H9 (cell line): Measurements from ENCODE around the gene VCX2. TPM values are rescaled to one million over a fixed set of nuclear protein-coding genes. Genes with fewer than 3 reads are reported as not detected.

ENCODE experiments used
- DNase-seq: peaks from one replicate; pipeline ENCODE4 v3.0.0-alpha.2; 2017
- H2AFZ ChIP-seq: one replicate; pipeline ENCODE4 v1.6.1; 2013; ENCODE audit warnings: mild to moderate bottlenecking, low read length, control low read depth, moderate library complexity
- H2AK5ac ChIP-seq: 2 replicates; pipeline ENCODE4 v1.6.1; 2013; ENCODE audit warnings: low read length, control low read depth, mixed read lengths; ENCODE audit not compliant: insufficient read length
- H2BK120ac ChIP-seq: one replicate; pipeline ENCODE4 v1.6.1; 2013; ENCODE audit warnings: low read depth, mild to moderate bottlenecking, low read length, control low read depth, inconsistent platforms; ENCODE audit not compliant: poor library complexity, severe bottlenecking
- H2BK12ac ChIP-seq: 2 replicates; pipeline ENCODE4 v1.6.1; 2013; ENCODE audit warnings: low read length, control low read depth, mixed read lengths, low read depth; ENCODE audit not compliant: insufficient read length
- H2BK15ac ChIP-seq: 2 replicates; pipeline ENCODE4 v1.6.1; 2013; ENCODE audit warnings: low read depth, low read length, control low read depth
- H2BK20ac ChIP-seq: one replicate; pipeline ENCODE4 v1.6.1; 2013; ENCODE audit warnings: low read depth, mild to moderate bottlenecking, low read length, control low read depth, inconsistent platforms; ENCODE audit not compliant: poor library complexity, severe bottlenecking
- H2BK5ac ChIP-seq: 2 replicates; pipeline ENCODE4 v1.6.1; 2013; ENCODE audit warnings: low read length, control low read depth, mixed read lengths; ENCODE audit not compliant: insufficient read length
- H3K14ac ChIP-seq: 2 replicates; pipeline ENCODE4 v1.6.1; 2013; ENCODE audit warnings: low read length, control low read depth; ENCODE audit not compliant: insufficient read depth
- H3K18ac ChIP-seq: 2 replicates; pipeline ENCODE4 v1.6.1; 2013; ENCODE audit warnings: low read depth, mild to moderate bottlenecking, mixed read lengths, low read length, control low read depth; ENCODE audit not compliant: insufficient read length
- H3K23ac ChIP-seq: 2 replicates; pipeline ENCODE4 v1.6.1; 2013; ENCODE audit warnings: low read length, control low read depth, mixed read lengths, low read depth; ENCODE audit not compliant: insufficient read length
- H3K23me2 ChIP-seq: 2 replicates; pipeline ENCODE4 v1.6.1; 2013; ENCODE audit warnings: low read depth, mild to moderate bottlenecking, mixed read lengths, low read length, control low read depth; ENCODE audit not compliant: insufficient read length, poor library complexity, severe bottlenecking
- H3K27ac ChIP-seq: 2 replicates; pipeline ENCODE4 v1.5.1; 2013; ENCODE audit warnings: low read length, control low read depth, mixed read lengths, low read depth; ENCODE audit not compliant: insufficient read length
- H3K27me3 ChIP-seq: 2 replicates; pipeline ENCODE4 v1.6.1; 2013; ENCODE audit warnings: low read length, control low read depth, inconsistent platforms; ENCODE audit not compliant: insufficient read depth
- H3K4ac ChIP-seq: 2 replicates; pipeline ENCODE4 v1.6.1; 2013; ENCODE audit warnings: low read depth, mild to moderate bottlenecking, control low read depth, inconsistent platforms, low read length, moderate library complexity
- H3K4me1 ChIP-seq: 2 replicates; pipeline ENCODE4 v1.6.1; 2013; ENCODE audit warnings: low read length, control low read depth, inconsistent platforms; ENCODE audit not compliant: insufficient read depth
- H3K4me2 ChIP-seq: 2 replicates; pipeline ENCODE4 v1.6.1; 2013; ENCODE audit warnings: low read length, control low read depth, mixed read lengths; ENCODE audit not compliant: insufficient read length, insufficient read depth
- H3K56ac ChIP-seq: 2 replicates; pipeline ENCODE4 v1.6.1; 2013; ENCODE audit warnings: low read depth, mild to moderate bottlenecking, mixed read lengths, low read length, control low read depth; ENCODE audit not compliant: insufficient read length
- H3K79me1 ChIP-seq: 2 replicates; pipeline ENCODE4 v1.6.1; 2013; ENCODE audit warnings: low read depth, mild to moderate bottlenecking, moderate library complexity, low read length, control low read depth, inconsistent platforms; ENCODE audit not compliant: insufficient read depth, poor library complexity, severe bottlenecking
- H3K79me2 ChIP-seq: 2 replicates; pipeline ENCODE4 v1.6.1; 2013; ENCODE audit warnings: low read length, control low read depth, inconsistent platforms; ENCODE audit not compliant: insufficient read depth
- H3K9ac ChIP-seq: 2 replicates; pipeline ENCODE4 v1.6.1; 2013; ENCODE audit warnings: low read length, control low read depth, mixed read lengths; ENCODE audit not compliant: insufficient read length; ENCODE audit errors: extremely low read depth
- H3K9me3 ChIP-seq: one replicate; pipeline ENCODE4 v1.6.1; 2013; ENCODE audit warnings: low read depth, low read length, inconsistent platforms; ENCODE audit not compliant: control insufficient read depth
- H3T11ph ChIP-seq: one replicate; pipeline ENCODE4 v1.6.1; 2013; ENCODE audit warnings: mild to moderate bottlenecking, low read length, control low read depth, inconsistent platforms
- H4K20me1 ChIP-seq: one replicate; pipeline ENCODE4 v1.6.1; 2013; ENCODE audit not compliant: control insufficient read depth, insufficient read length, insufficient read depth
- H4K5ac ChIP-seq: 2 replicates; pipeline ENCODE4 v1.6.1; 2013; ENCODE audit warnings: low read depth, mild to moderate bottlenecking, mixed read lengths, low read length, control low read depth; ENCODE audit not compliant: insufficient read length
- H4K8ac ChIP-seq: replicated peaks from 2 replicates; pipeline ENCODE4 v1.6.1; 2013; ENCODE audit warnings: low read length, control low read depth, mixed read lengths, low read depth; ENCODE audit not compliant: insufficient read length
- H4K91ac ChIP-seq: 2 replicates; pipeline ENCODE4 v1.6.1; 2013; ENCODE audit warnings: low read depth, mild to moderate bottlenecking, moderate library complexity, mixed read lengths, low read length, control low read depth; ENCODE audit not compliant: insufficient read length
- H3K27ac Mint-ChIP-seq, 3 experiments: 2 replicates in 2 of 3; 3 replicates in 1 of 3; pipeline ENCODE4 v1.8.0; 2020 to 2021; ENCODE audit warnings: mixed read lengths in 3 of 3, mild to moderate bottlenecking in 1 of 3, moderate library complexity in 1 of 3
- H3K27me3 Mint-ChIP-seq: 2 replicates; pipeline ENCODE4 v1.8.0; 2021; ENCODE audit warnings: low read depth, mild to moderate bottlenecking, moderate library complexity, mixed read lengths
- H3K36me3 Mint-ChIP-seq, 3 experiments: 2 replicates in 2 of 3; 3 replicates in 1 of 3; pipeline ENCODE4 v1.8.0; 2020 to 2021; ENCODE audit warnings: low read depth in 3 of 3, mixed read lengths in 3 of 3; ENCODE audit not compliant: insufficient read depth in 1 of 3
- H3K4me1 Mint-ChIP-seq, 2 experiments: 2 replicates each; pipeline ENCODE4 v1.8.0; 2020; ENCODE audit warnings: mixed read lengths in 2 of 2
- H3K4me3 Mint-ChIP-seq, 2 experiments: 2 replicates in 1 of 2; 3 replicates in 1 of 2; pipeline ENCODE4 v1.8.0; 2020 to 2021; ENCODE audit warnings: mild to moderate bottlenecking in 2 of 2, mixed read lengths in 2 of 2, moderate library complexity in 1 of 2
- H3K9me3 Mint-ChIP-seq, 2 experiments: 2 replicates in 1 of 2; 3 replicates in 1 of 2; pipeline ENCODE4 v1.8.0; 2020; ENCODE audit warnings: mild to moderate bottlenecking in 2 of 2, mixed read lengths in 2 of 2, moderate library complexity in 1 of 2
- CTCF ChIP-seq: fragments of 200-600 bp; sonication (generic); conservative IDR thresholded peaks from 3 replicates; pipeline ENCODE4 v1.8.0; 2021; ENCODE audit warnings: antibody characterized with exemption, mild to moderate bottlenecking
- WGBS: extraction: QIAGEN DNeasy Blood & Tissue Kit; methylation state at CpG from one replicate; pipeline ENCODE4 v1.1.7; 2013; ENCODE audit warnings: missing lambda C conversion rate, low lambda C conversion rate, mixed read lengths; ENCODE audit not compliant: insufficient read length; ENCODE audit errors: extremely low coverage; 5-methylcytosine and 5-hydroxymethylcytosine counted together
- total RNA-seq: library from RNA; stranded (reverse); gene quantifications from 2 replicates; pipeline ENCODE4 v1.2.1, GENCODE V29; 2021

Gene VCX2
- total RNA-seq, 1 experiment from 2014 or later = not detected

DNA sequence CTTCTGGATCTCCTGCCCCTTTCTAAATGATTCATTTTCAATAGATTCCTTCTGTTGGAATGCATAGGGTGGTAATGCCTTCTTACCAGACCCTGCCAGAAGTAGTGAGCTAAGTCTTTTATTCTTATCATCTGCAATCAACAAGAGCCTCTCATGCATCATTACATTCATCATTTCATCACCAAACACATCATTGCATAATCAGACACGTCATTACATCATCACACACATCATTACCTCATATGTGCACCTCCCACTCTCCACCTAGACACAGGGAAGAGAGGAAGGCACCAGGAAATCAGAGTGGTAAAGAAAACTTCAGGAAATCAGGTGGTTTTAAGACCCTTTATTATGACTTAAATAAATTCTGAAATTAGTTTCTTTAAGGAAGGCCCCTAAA lies 45.0 kb downstream of the VCX2 start:
- DNase-seq = no peak
- WGBS = 100% methylated on average over 1 of the region's 1 CpG

More for the DNA sequence above, 45.0 kb downstream of the VCX2 start:
- H4K20me1 ChIP-seq = no peaks in the 10 kb centered on the region
- TF ChIP-seq CTCF = no peak
- H3K18ac ChIP-seq = no peak overlapping the region
- H2BK12ac ChIP-seq = no peak overlapping the region
- no peak overlapping the region for H4K5ac ChIP-seq
- no peak overlapping the region for H3K23ac ChIP-seq
- H4K8ac ChIP-seq = no peak overlapping the region
- H2AK5ac ChIP-seq = no peak overlapping the region
- no peak overlapping the region for H2BK20ac ChIP-seq
- no peaks in the 10 kb centered on the region for H3K4me1 ChIP-seq
- no peak overlapping the region for H3K4me3 Mint-ChIP-seq
- H3K9me3 Mint-ChIP-seq = peaks cover 0 to 4% of the 10 kb centered on the region in 2 experiments; a peak in 1 of 5 replicates
- H3K14ac ChIP-seq = no peak overlapping the region
- H2AFZ ChIP-seq = no peak overlapping the region
- H3K79me1 ChIP-seq = no peaks in the 10 kb centered on the region
- no peaks in the 10 kb centered on the region for H3K79me2 ChIP-seq
- peaks cover 0 to 2% (median 0%) of the 10 kb centered on the region in 3 experiments; a peak in 4 of 7 replicates for H3K36me3 Mint-ChIP-seq
- H4K91ac ChIP-seq = no peak overlapping the region
- H3K4ac ChIP-seq = no peak overlapping the region
- no peaks in the 10 kb centered on the region for H3K23me2 ChIP-seq
- H3K27me3 Mint-ChIP-seq = no peaks in the 10 kb centered on the region
- H3K9ac ChIP-seq = no peak overlapping the region
- no peak overlapping the region for H3T11ph ChIP-seq
- no peaks in the 10 kb centered on the region for H3K4me1 Mint-ChIP-seq
- H2BK120ac ChIP-seq = no peak overlapping the region
- no peaks in the 10 kb centered on the region for H3K9me3 ChIP-seq
- no peak overlapping the region for H3K27ac ChIP-seq
- no peak overlapping the region for H2BK5ac ChIP-seq
- H3K56ac ChIP-seq = no peak overlapping the region
- no peak overlapping the region for H3K4me2 ChIP-seq
- no peaks in the 10 kb centered on the region for H3K27me3 ChIP-seq
- no peak overlapping the region for H3K27ac Mint-ChIP-seq
- no peak overlapping the region for H2BK15ac ChIP-seq
